ENCODE measurements around the gene CUX1.

CUX1 gene

GRCh38 chr7:101898106-101898505 is 80.7 kb downstream of the CUX1 start:
- H3K27ac ChIP-seq (ENCODE audit: extremely low read depth, low read depth, low read length): no peak overlapping the region
- H3K4me3 ChIP-seq (ENCODE audit: low read depth, low read length): no peak overlapping the region
- H3K36me3 ChIP-seq (ENCODE audit: control insufficient read depth in 2 of 2, insufficient read depth in 1 of 2, low read length in 2 of 2): no peaks in the 10 kb centered on the region
- CTCF ChIA-PET: interaction anchor here (0.6 kb wide), 1 partner anchor 333 kb away, joined by 4 read pairs; no protein-coding TSS in a partner anchor
- H3K9me3 ChIP-seq (ENCODE audit: control insufficient read depth, insufficient read depth, low read depth, low read length): no peaks in the 10 kb centered on the region
- peak; percentile 53 for TF ChIP-seq PRDM6 (tag by site-specific recombination; IDR thresholded peaks at IDR 0.05)
- TF ChIP-seq ZBTB7A (tag by site-specific recombination; IDR thresholded peaks at IDR 0.05; ENCODE audit: low read depth): no peak
- POLR2A ChIA-PET: interaction anchor here (0.6 kb wide), 1 partner anchor 226 kb away, joined by 5 read pairs; no protein-coding TSS in a partner anchor
- peaks cover 5% of the 10 kb centered on the region for H3K4me1 ChIP-seq (ENCODE audit: control insufficient read depth, insufficient read depth, low read length)

GRCh38 chr7:101899616-101900015 is 82.2 kb downstream of the CUX1 start:
- H3K27ac ChIP-seq (ENCODE audit: extremely low read depth, low read depth, low read length): no peak overlapping the region
- POLR2A ChIA-PET: no interaction called here
- no peaks in the 10 kb centered on the region for H3K9me3 ChIP-seq (ENCODE audit: control insufficient read depth, insufficient read depth, low read depth, low read length)
- no peak overlapping the region for H3K4me3 ChIP-seq (ENCODE audit: low read depth, low read length)
- no peaks in the 10 kb centered on the region for H3K36me3 ChIP-seq (ENCODE audit: control insufficient read depth in 2 of 2, insufficient read depth in 1 of 2, low read length in 2 of 2)
- TF ChIP-seq EGR2 (tag by site-specific recombination; IDR thresholded peaks at IDR 0.05; ENCODE audit: low read depth) (no peak), ZNF302 (tag by site-specific recombination; IDR thresholded peaks at IDR 0.05; ENCODE audit: low read depth) (no peak), ZSCAN5A (tag by site-specific recombination; IDR thresholded peaks at IDR 0.05) (no peak), HOXD13 (CRISPR knock-in tag; IDR thresholded peaks at IDR 0.05; ENCODE audit: borderline replicate concordance) (no peak), ZNF157 (tag by site-specific recombination; IDR thresholded peaks at IDR 0.05) (no peak), ZNF24 (tag by site-specific recombination; IDR thresholded peaks at IDR 0.05) (no peak), ZBTB7A (tag by site-specific recombination; IDR thresholded peaks at IDR 0.05; ENCODE audit: low read depth) (no peak), GLIS2 (tag by site-specific recombination; IDR thresholded peaks at IDR 0.05) (no peak), KLF7 (tag by site-specific recombination; IDR thresholded peaks at IDR 0.05; ENCODE audit: borderline replicate concordance) (no peak), ZNF596 (tag by site-specific recombination; IDR thresholded peaks at IDR 0.05) (no peak), ZNF521 (tag by site-specific recombination; IDR thresholded peaks at IDR 0.05) (no peak), ZNF624 (tag by site-specific recombination; IDR thresholded peaks at IDR 0.05) (no peak), PRDM1 (tag by site-specific recombination; IDR thresholded peaks at IDR 0.05) (no peak), ZBTB21 (tag by site-specific recombination; IDR thresholded peaks at IDR 0.05) (no peak), REPIN1 (tag by site-specific recombination; IDR thresholded peaks at IDR 0.05; ENCODE audit: low read depth) (no peak)
- H3K4me1 ChIP-seq (ENCODE audit: control insufficient read depth, insufficient read depth, low read length): peaks cover 2% of the 10 kb centered on the region
- CTCF ChIA-PET: interaction anchor here (1.3 to 1.4 kb wide), 2 partner anchors 29 to 43 kb away, joined by 3 read pairs; no protein-coding TSS in a partner anchor

GRCh38 chr7:101900103-101900502 is 82.7 kb downstream of the CUX1 start:
- H3K4me1 ChIP-seq (ENCODE audit: control insufficient read depth, insufficient read depth, low read length): peaks cover 2% of the 10 kb centered on the region
- no peak overlapping the region for H3K27ac ChIP-seq (ENCODE audit: extremely low read depth, low read depth, low read length)
- ChIA-PET CTCF (interaction anchor here (0.6 to 1.4 kb wide), 3 partner anchors 30 to 321 kb away, joined by 3 read pairs; no protein-coding TSS in a partner anchor), POLR2A (no interaction called here)
- H3K36me3 ChIP-seq (ENCODE audit: control insufficient read depth in 2 of 2, insufficient read depth in 1 of 2, low read length in 2 of 2): no peaks in the 10 kb centered on the region
- no peaks in the 10 kb centered on the region for H3K9me3 ChIP-seq (ENCODE audit: control insufficient read depth, insufficient read depth, low read depth, low read length)
- no peak overlapping the region for H3K4me3 ChIP-seq (ENCODE audit: low read depth, low read length)
- TF ChIP-seq ZNF785 (tag by site-specific recombination; IDR thresholded peaks at IDR 0.05) (no peak), ZSCAN23 (tag by site-specific recombination; IDR thresholded peaks at IDR 0.05) (no peak), ZNF560 (tag by site-specific recombination; IDR thresholded peaks at IDR 0.05; ENCODE audit: borderline replicate concordance) (no peak), ZBTB49 (tag by site-specific recombination; IDR thresholded peaks at IDR 0.05; ENCODE audit: low read depth) (no peak), ZNF350 (tag by site-specific recombination; IDR thresholded peaks at IDR 0.05) (no peak), ZNF19 (tag by site-specific recombination; IDR thresholded peaks at IDR 0.05; ENCODE audit: low read depth) (no peak), ZEB2 (tag by site-specific recombination; IDR thresholded peaks at IDR 0.05) (no peak), PATZ1 (tag by site-specific recombination; IDR thresholded peaks at IDR 0.05) (no peak), ZNF629 (tag by site-specific recombination; IDR thresholded peaks at IDR 0.05) (no peak), ZNF660 (tag by site-specific recombination; IDR thresholded peaks at IDR 0.05) (no peak), ZSCAN30 (tag by site-specific recombination; IDR thresholded peaks at IDR 0.05) (no peak)
